HG03575 (cell line): ENCODE measurements around the gene LAMP1.

Source experiments
- ATAC-seq: cut with Tn5 transposase; IDR thresholded peaks from one replicate; pipeline ENCODE4 v1.9.1; 2021; ENCODE audit not compliant: unreplicated experiment, insufficient number of reproducible peaks, low FRiP score; ENCODE audit errors: extremely low read depth

Gene LAMP1

GRCh38 chr13:113349050-113349449 lies 52.0 kb downstream of the LAMP1 start:
- no peak for ATAC-seq

GRCh38 chr13:113349491-113349890 lies 52.5 kb downstream of the LAMP1 start:
- no peak for ATAC-seq

GRCh38 chr13:113350065-113350937 lies 53.3 kb downstream of the LAMP1 start:
- no peak for ATAC-seq

GRCh38 chr13:113350938-113351335 lies 53.9 kb downstream of the LAMP1 start:
- no peak for ATAC-seq

GRCh38 chr13:113351514-113352026 lies 54.5 kb downstream of the LAMP1 start:
- ATAC-seq, result no peak

- ATAC-seq, result no peak
These were observed 56.2 kb downstream of the LAMP1 start for GRCh38 chr13:113353254-113353653.

- ATAC-seq, result no peak
These were observed 58.0 kb downstream of the LAMP1 start for GRCh38 chr13:113354831-113355610.

GRCh38 chr13:113355621-113356020 lies 58.6 kb downstream of the LAMP1 start:
- ATAC-seq, result no peak

GRCh38 chr13:113356596-113356995 lies 59.6 kb downstream of the LAMP1 start:
- ATAC-seq, result no peak

GRCh38 chr13:113357529-113357928 lies 60.5 kb downstream of the LAMP1 start:
- ATAC-seq, result no peak

- no peak for ATAC-seq
These were observed 61.7 kb downstream of the LAMP1 start for GRCh38 chr13:113358653-113359190.

- ATAC-seq, result no peak
These were observed 62.5 kb downstream of the LAMP1 start for GRCh38 chr13:113359571-113359970.

GRCh38 chr13:113360446-113360845 lies 63.4 kb downstream of the LAMP1 start:
- ATAC-seq, result no peak

- no peak for ATAC-seq
These were observed 64.4 kb downstream of the LAMP1 start for GRCh38 chr13:113361406-113361805.

GRCh38 chr13:113364311-113364889 lies 67.4 kb downstream of the LAMP1 start:
- no peak for ATAC-seq

- no peak for ATAC-seq
These were observed 68.0 kb downstream of the LAMP1 start for GRCh38 chr13:113364901-113365582.

- ATAC-seq, result no peak
These were observed 68.5 kb downstream of the LAMP1 start for GRCh38 chr13:113365583-113365970.

GRCh38 chr13:113365971-113366588 lies 69.0 kb downstream of the LAMP1 start:
- no peak for ATAC-seq
